Lower leg skin (tissue), 3 donors: ENCODE data around the gene TPBG.

Experiments used
- POLR2A ChIP-seq, 2 donors: fragments of 450-650 bp; IDR thresholded peaks; one replicate each; pipeline ENCODE4 v1.6.1; 2016 to 2017; ENCODE audit warnings: antibody characterized with exemption in 2 of 2, mild to moderate bottlenecking in 1 of 2, moderate library complexity in 1 of 2
- TF ChIP-seq, protein P1 (sequence below), 3 donors: fragments of 450-650 bp; IDR thresholded peaks; one replicate each; pipeline ENCODE4 v1.5.1; 2016; ENCODE audit warnings: antibody characterized with exemption in 3 of 3, mild to moderate bottlenecking in 3 of 3, moderate library complexity in 2 of 3

DNA sequence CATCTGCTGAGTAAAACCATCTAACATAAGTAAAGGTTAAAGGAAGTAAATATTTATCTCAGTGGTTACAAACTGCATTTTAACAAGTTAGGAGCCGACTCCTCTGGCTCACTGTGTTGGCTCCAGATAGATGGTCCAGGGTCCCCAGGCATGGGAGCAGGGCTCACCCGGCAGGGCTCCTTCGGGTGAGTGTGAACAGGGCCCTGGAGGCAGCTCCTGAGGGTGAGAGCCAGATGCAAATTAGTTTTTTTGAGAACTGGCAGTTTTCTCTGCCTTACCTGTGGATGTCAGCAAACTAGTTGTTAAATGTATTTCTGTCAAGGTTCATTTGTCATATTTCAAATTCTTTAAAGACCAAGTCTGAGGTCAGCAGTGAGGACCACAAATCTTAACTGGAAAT lies 21.5 kb downstream of the TPBG start:
- TF ChIP-seq, protein P1, sequence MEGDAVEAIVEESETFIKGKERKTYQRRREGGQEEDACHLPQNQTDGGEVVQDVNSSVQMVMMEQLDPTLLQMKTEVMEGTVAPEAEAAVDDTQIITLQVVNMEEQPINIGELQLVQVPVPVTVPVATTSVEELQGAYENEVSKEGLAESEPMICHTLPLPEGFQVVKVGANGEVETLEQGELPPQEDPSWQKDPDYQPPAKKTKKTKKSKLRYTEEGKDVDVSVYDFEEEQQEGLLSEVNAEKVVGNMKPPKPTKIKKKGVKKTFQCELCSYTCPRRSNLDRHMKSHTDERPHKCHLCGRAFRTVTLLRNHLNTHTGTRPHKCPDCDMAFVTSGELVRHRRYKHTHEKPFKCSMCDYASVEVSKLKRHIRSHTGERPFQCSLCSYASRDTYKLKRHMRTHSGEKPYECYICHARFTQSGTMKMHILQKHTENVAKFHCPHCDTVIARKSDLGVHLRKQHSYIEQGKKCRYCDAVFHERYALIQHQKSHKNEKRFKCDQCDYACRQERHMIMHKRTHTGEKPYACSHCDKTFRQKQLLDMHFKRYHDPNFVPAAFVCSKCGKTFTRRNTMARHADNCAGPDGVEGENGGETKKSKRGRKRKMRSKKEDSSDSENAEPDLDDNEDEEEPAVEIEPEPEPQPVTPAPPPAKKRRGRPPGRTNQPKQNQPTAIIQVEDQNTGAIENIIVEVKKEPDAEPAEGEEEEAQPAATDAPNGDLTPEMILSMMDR (IDR thresholded peaks at IDR 0.05): no peak
- no peak for TF ChIP-seq POLR2A (IDR thresholded peaks at IDR 0.05)
